Osteoblast (primary cell): Measurements from ENCODE around the gene PTPRD. TPM values are rescaled to one million over a fixed set of nuclear protein-coding genes. Genes with fewer than 3 reads are reported as not detected.

Experiments used
- DNase-seq: peaks from one replicate; pipeline ENCODE4 v3.0.0; 2011; ENCODE audit warnings: low spot score, mixed read lengths; ENCODE audit not compliant: insufficient read length; ENCODE audit errors: missing footprints
- H2AFZ ChIP-seq: 2 replicates; pipeline ENCODE4 v1.6.0; 2011; ENCODE audit warnings: mild to moderate bottlenecking, low read length
- H3K27ac ChIP-seq: 2 replicates; pipeline ENCODE4 v1.5.1; 2011; ENCODE audit warnings: mild to moderate bottlenecking, low read depth, low read length, moderate library complexity
- H3K27me3 ChIP-seq: 2 replicates; pipeline ENCODE4 v1.6.0; 2012; ENCODE audit warnings: mild to moderate bottlenecking, control low read depth, inconsistent platforms, low read length, moderate library complexity; ENCODE audit not compliant: insufficient read depth
- H3K36me3 ChIP-seq: 2 replicates; pipeline ENCODE4 v1.5.1; 2011; ENCODE audit warnings: mild to moderate bottlenecking, low read length, control low read depth, moderate library complexity; ENCODE audit not compliant: insufficient read depth
- H3K4me1 ChIP-seq: 2 replicates; pipeline ENCODE4 v1.5.1; 2011; ENCODE audit warnings: mild to moderate bottlenecking, low read length, control low read depth, moderate library complexity; ENCODE audit not compliant: insufficient read depth
- H3K4me2 ChIP-seq: 2 replicates; pipeline ENCODE4 v1.6.0; 2011; ENCODE audit warnings: mild to moderate bottlenecking, low read length; ENCODE audit not compliant: insufficient read depth
- H3K4me3 ChIP-seq: fragments of 200-600 bp; sonication (generic); 3 replicates; pipeline ENCODE4 v1.5.1; 2012; ENCODE audit warnings: mild to moderate bottlenecking, low read length, inconsistent platforms; ENCODE audit not compliant: insufficient read depth
- H3K79me2 ChIP-seq: 2 replicates; pipeline ENCODE4 v1.6.0; 2012; ENCODE audit warnings: mild to moderate bottlenecking, low read length, control low read depth, inconsistent platforms; ENCODE audit not compliant: insufficient read depth
- H3K9me3 ChIP-seq: 2 replicates; pipeline ENCODE4 v1.5.1; 2011; ENCODE audit warnings: low read depth, low read length, control low read depth
- H4K20me1 ChIP-seq: 2 replicates; pipeline ENCODE4 v1.6.0; 2012; ENCODE audit warnings: mild to moderate bottlenecking, low read length, control low read depth; ENCODE audit not compliant: insufficient read depth
- CTCF ChIP-seq: IDR thresholded peaks from 2 replicates; pipeline ENCODE4 v1.5.1; 2011; ENCODE audit warnings: mild to moderate bottlenecking, low read depth, low read length, moderate library complexity; ENCODE audit errors: extremely low read depth
- total RNA-seq: library from RNA; depleted of rRNA; stranded (reverse); fragments of >200 nt; gene quantifications from 2 replicates; pipeline ENCODE4 v1.2.3, GENCODE V29; 2012

Gene PTPRD
- total RNA-seq, 1 donor = 23.9 TPM

GRCh38 chr9:10232352-10232930 lies 380.4 kb downstream of the PTPRD start:
- Histone ChIP-seq H3K27me3 (no peaks in the 10 kb centered on the region), H3K4me3 (no peak overlapping the region), H3K4me1 (no peaks in the 10 kb centered on the region), H3K27ac (no peak overlapping the region), H3K9me3 (no peaks in the 10 kb centered on the region), H2AFZ (no peak overlapping the region), H4K20me1 (no peaks in the 10 kb centered on the region), H3K36me3 (no peaks in the 10 kb centered on the region), H3K4me2 (no peak overlapping the region), H3K79me2 (no peaks in the 10 kb centered on the region)
- DNase-seq = no peak
- no peak for TF ChIP-seq CTCF

- no peak for TF ChIP-seq CTCF
- Histone ChIP-seq H2AFZ (no peak overlapping the region), H3K27me3 (no peaks in the 10 kb centered on the region), H3K79me2 (no peaks in the 10 kb centered on the region), H4K20me1 (no peaks in the 10 kb centered on the region), H3K27ac (no peak overlapping the region), H3K9me3 (peaks cover 2% of the 10 kb centered on the region), H3K4me2 (no peak overlapping the region), H3K4me3 (no peak overlapping the region), H3K36me3 (no peaks in the 10 kb centered on the region), H3K4me1 (no peaks in the 10 kb centered on the region)
- DNase-seq = no peak
These were observed 382.3 kb downstream of the PTPRD start for GRCh38 chr9:10230512-10230911.

- Histone ChIP-seq H3K79me2 (no peaks in the 10 kb centered on the region), H3K4me2 (no peak overlapping the region), H3K27ac (no peak overlapping the region), H3K4me1 (no peaks in the 10 kb centered on the region), H3K36me3 (no peaks in the 10 kb centered on the region), H3K4me3 (no peak overlapping the region), H3K9me3 (peaks cover 2% of the 10 kb centered on the region), H4K20me1 (no peaks in the 10 kb centered on the region), H2AFZ (no peak overlapping the region), H3K27me3 (no peaks in the 10 kb centered on the region)
- DNase-seq = no peak
- TF ChIP-seq CTCF = no peak
These were observed 384.7 kb downstream of the PTPRD start for GRCh38 chr9:10228082-10228481.

- H4K20me1 ChIP-seq = no peaks in the 10 kb centered on the region
- no peak overlapping the region for H3K4me2 ChIP-seq
- DNase-seq = no peak
- H3K27ac ChIP-seq = no peak overlapping the region
- H3K36me3 ChIP-seq = no peaks in the 10 kb centered on the region
- no peak overlapping the region for H3K4me3 ChIP-seq
- no peaks in the 10 kb centered on the region for H3K79me2 ChIP-seq
- peaks cover 2% of the 10 kb centered on the region for H3K9me3 ChIP-seq
- H2AFZ ChIP-seq = no peak overlapping the region
- no peak for TF ChIP-seq CTCF
- H3K27me3 ChIP-seq = no peaks in the 10 kb centered on the region
- H3K4me1 ChIP-seq = no peaks in the 10 kb centered on the region
These were observed 385.8 kb downstream of the PTPRD start for GRCh38 chr9:10226996-10227395.
